HG03442 (cell line): ENCODE results near the gene CEACAM20.
"Not testable (repeated sequence)": the region's sequence is repeated elsewhere in the genome, so short reads cannot be mapped to it uniquely, and the experiment has no call there.

Experiments
- ATAC-seq: cut with Tn5 transposase; IDR thresholded peaks from one replicate; pipeline ENCODE4 v1.9.1; 2021; ENCODE audit warnings: mild to moderate bottlenecking, moderate library complexity; ENCODE audit not compliant: unreplicated experiment

The CEACAM20 gene

GRCh38 chr19:44498988-44499387 lies 30.5 kb downstream of the CEACAM20 start:
- no peak for ATAC-seq

- ATAC-seq: no peak
Observed at GRCh38 chr19:44496711-44497110, 32.8 kb downstream of the CEACAM20 start.

GRCh38 chr19:44476559-44477408 lies 52.7 kb downstream of the CEACAM20 start:
- ATAC-seq: no peak

GRCh38 chr19:44468730-44469129 lies 60.7 kb downstream of the CEACAM20 start:
- not testable (repeated sequence) for ATAC-seq

GRCh38 chr19:44462600-44463286 lies 66.7 kb downstream of the CEACAM20 start:
- not testable (repeated sequence) for ATAC-seq
